Activated CD8-positive, alpha-beta T cell treated with anti-CD3 and anti-CD28 coated beads, Interleukin-2, amount 10 ng/mL, durations not matched to agents 7 days and 5 days (primary cell): ENCODE data around the gene CHAD. TPM values are rescaled to one million over a fixed set of nuclear protein-coding genes. Genes with fewer than 3 reads are reported as not detected.
"Not testable (repeated sequence)": the region's sequence is repeated elsewhere in the genome, so short reads cannot be mapped to it uniquely, and the experiment has no call there.

Experiments used
- ATAC-seq: fragments of 150-1000 bp; cut with Tn5 transposase; one replicate; pipeline ENCODE4 v1.10.0; 2021; ENCODE audit warnings: moderate library complexity
- CTCF ChIA-PET: fragments of 350-600 bp; sonication (Branson Sonifier 250); formaldehyde crosslinking; loops from one replicate; lab custom pipeline; 2021; ENCODE audit warnings: antibody characterized with exemption; lab: Charles Lee
- POLR2A ChIA-PET: fragments of 350-600 bp; sonication (Branson Sonifier 250); formaldehyde crosslinking; loops from one replicate; lab custom pipeline; 2021; ENCODE audit warnings: antibody characterized with exemption; lab: Charles Lee
- DNase-seq: peaks from one replicate; pipeline ENCODE4 v3.0.0-alpha.2; 2020
- H3K27ac Mint-ChIP-seq: one replicate; pipeline ENCODE4 v1.8.0; 2021; ENCODE audit warnings: mild to moderate bottlenecking, mixed read lengths
- H3K27me3 Mint-ChIP-seq: one replicate; pipeline ENCODE4 v1.8.0; 2021; ENCODE audit warnings: low read depth, mixed read lengths
- H3K36me3 Mint-ChIP-seq: one replicate; pipeline ENCODE4 v1.8.0; 2021; ENCODE audit warnings: low read depth, mixed read lengths
- H3K4me1 Mint-ChIP-seq: one replicate; pipeline ENCODE4 v1.8.0; 2021; ENCODE audit warnings: low read depth, mixed read lengths
- H3K4me3 Mint-ChIP-seq: one replicate; pipeline ENCODE4 v1.8.0; 2021; ENCODE audit warnings: mild to moderate bottlenecking, mixed read lengths
- H3K9me3 Mint-ChIP-seq: one replicate; pipeline ENCODE4 v1.8.0; 2022; ENCODE audit warnings: mixed read lengths; ENCODE audit not compliant: insufficient read depth
- total RNA-seq, 2 experiments: library from RNA; stranded (reverse); gene quantifications; one replicate each; pipeline ENCODE4 v1.2.3, GENCODE V29; 2021

CHAD gene
- total RNA-seq, 2 experiments from 2014 or later, result not detected

- peaks cover 18% of the 10 kb centered on the region for H3K4me1 Mint-ChIP-seq
- ChIA-PET POLR2A (interaction anchor here (0.7 to 1.3 kb wide), 6 partner anchors 10 to 120 kb away, joined by 3 to 4 read pairs (median 3); partner anchors contain the start of genes EME1 and MRPL27), CTCF (interaction anchor here (0.7 to 2.5 kb wide), 30 partner anchors 9 to 279 kb away, joined by 3 to 34 read pairs (median 4); partner anchors contain the start of genes ACSF2, LRRC59 and SPATA20)
- peak overlapping the region; percentile 83 for H3K4me3 Mint-ChIP-seq
- no peaks in the 10 kb centered on the region for H3K9me3 Mint-ChIP-seq
- ATAC-seq, result peak; percentile 57
- peaks cover 3% of the 10 kb centered on the region for H3K27me3 Mint-ChIP-seq
- peak; percentile 78 for DNase-seq
- peak overlapping the region; percentile 61 for H3K27ac Mint-ChIP-seq
- peaks cover 13% of the 10 kb centered on the region for H3K36me3 Mint-ChIP-seq
Observed at GRCh38 chr17:50479522-50480141, 11.0 kb upstream of the CHAD start.

GRCh38 chr17:50478391-50479381 lies 10.0 kb upstream of the CHAD start, which contains the start of gene RSAD1:
Gene RSAD1 (plus strand): TSS chr17:50478860. CDS start chr17:50478885, 25 bp downstream.
- Mint-ChIP-seq H3K4me1 (peaks cover 18% of the 10 kb centered on the region), H3K27me3 (peaks cover 3% of the 10 kb centered on the region), H3K9me3 (no peaks in the 10 kb centered on the region), H3K4me3 (peak within 1 kb of the TSS; percentile 83), H3K27ac (peak within 1 kb of the TSS; percentile 87), H3K36me3 (peaks cover 9% of the 10 kb centered on the region)
- peak; percentile 96 for ATAC-seq
- CTCF ChIA-PET, result interaction anchor here (0.6 to 2.5 kb wide), 38 partner anchors 8 to 279 kb away, joined by 3 to 34 read pairs (median 3); partner anchors contain the start of genes ACSF2, LRRC59 and SPATA20
- POLR2A ChIA-PET, result interaction anchor here (0.7 to 1.3 kb wide), 8 partner anchors 11 to 119 kb away, joined by 3 to 4 read pairs (median 3); partner anchors contain the start of genes EME1, LRRC59 and MRPL27
- DNase-seq, result peak; percentile 90

- ATAC-seq, result no peak
- no peaks in the 10 kb centered on the region for H3K9me3 Mint-ChIP-seq
Observed at GRCh38 chr17:50477976-50478375, 9.3 kb upstream of the CHAD start.

GRCh38 chr17:50476545-50477315 lies 8.1 kb upstream of the CHAD start:
- H3K4me3 Mint-ChIP-seq, result no peak overlapping the region

More at GRCh38 chr17:50477976-50478375, 9.3 kb upstream of the CHAD start:
- no peak for DNase-seq
- ChIA-PET POLR2A (interaction anchor here (1.0 to 1.1 kb wide), 2 partner anchors 81 kb away, joined by 3 to 4 read pairs; partner anchors contain the start of gene LRRC59), CTCF (interaction anchor here (0.6 to 2.5 kb wide), 17 partner anchors 27 to 216 kb away, joined by 3 to 34 read pairs (median 3); partner anchors contain the start of genes ACSF2 and LRRC59)
- H3K4me3 Mint-ChIP-seq, result peak overlapping the region; percentile 75
- H3K27me3 Mint-ChIP-seq, result peaks cover 3% of the 10 kb centered on the region
- peak overlapping the region; percentile 87 for H3K27ac Mint-ChIP-seq
- H3K36me3 Mint-ChIP-seq, result peaks cover 9% of the 10 kb centered on the region
- H3K4me1 Mint-ChIP-seq, result peaks cover 18% of the 10 kb centered on the region

GRCh38 chr17:50475775-50476544 lies 7.3 kb upstream of the CHAD start:
- H3K4me3 Mint-ChIP-seq, DNase-seq, ATAC-seq, H3K36me3 Mint-ChIP-seq, H3K27ac Mint-ChIP-seq, H3K27me3 Mint-ChIP-seq, H3K9me3 Mint-ChIP-seq: not testable (repeated sequence)
- peaks cover 24% of the 10 kb centered on the region for H3K4me1 Mint-ChIP-seq
- POLR2A ChIA-PET, result interaction anchor here (0.7 to 1.1 kb wide), 2 partner anchors 50 to 103 kb away, joined by 3 to 5 read pairs; partner anchors contain the start of genes ACSF2, EME1 and MRPL27
- CTCF ChIA-PET, result interaction anchor here (1.0 to 1.3 kb wide), 2 partner anchors 78 to 150 kb away, joined by 3 to 6 read pairs; partner anchors contain the start of gene LRRC59

More at GRCh38 chr17:50476545-50477315, 8.1 kb upstream of the CHAD start:
- ChIA-PET CTCF (interaction anchor here (0.9 to 1.3 kb wide), 3 partner anchors 79 to 150 kb away, joined by 3 to 6 read pairs (median 3); partner anchors contain the start of gene LRRC59), POLR2A (interaction anchor here (0.7 to 1.1 kb wide), 2 partner anchors 79 to 104 kb away, joined by 3 to 5 read pairs; partner anchors contain the start of genes EME1, LRRC59 and MRPL27)
- H3K27ac Mint-ChIP-seq, result no peak overlapping the region
- peaks cover 3% of the 10 kb centered on the region for H3K27me3 Mint-ChIP-seq
- H3K9me3 Mint-ChIP-seq, result no peaks in the 10 kb centered on the region
- peaks cover 7% of the 10 kb centered on the region for H3K36me3 Mint-ChIP-seq
- DNase-seq (no peak), ATAC-seq (no peak)
- peaks cover 17% of the 10 kb centered on the region for H3K4me1 Mint-ChIP-seq

- POLR2A ChIA-PET, result interaction anchor here (1.1 kb wide), 1 partner anchor 49 kb away, joined by 3 read pairs; the partner anchor contains the start of gene ACSF2
- H3K4me3 Mint-ChIP-seq, result no peak overlapping the region
- peaks cover 3% of the 10 kb centered on the region for H3K27me3 Mint-ChIP-seq
- DNase-seq (no peak), ATAC-seq (no peak)
- no peak overlapping the region for H3K27ac Mint-ChIP-seq
- H3K9me3 Mint-ChIP-seq, result no peaks in the 10 kb centered on the region
- CTCF ChIA-PET, result interaction anchor here (2.9 kb wide), 1 partner anchor 77 kb away, joined by 11 read pairs; the partner anchor contains the start of gene LRRC59
- H3K36me3 Mint-ChIP-seq, result peaks cover 7% of the 10 kb centered on the region
- peaks cover 28% of the 10 kb centered on the region for H3K4me1 Mint-ChIP-seq
Observed at GRCh38 chr17:50475362-50475761, 6.7 kb upstream of the CHAD start.

- Mint-ChIP-seq H3K27ac (no peak overlapping the region), H3K4me1 (peaks cover 19% of the 10 kb centered on the region), H3K9me3 (no peaks in the 10 kb centered on the region), H3K27me3 (peaks cover 4% of the 10 kb centered on the region), H3K4me3 (no peak overlapping the region), H3K36me3 (peaks cover 7% of the 10 kb centered on the region)
- CTCF ChIA-PET, result interaction anchor here (2.9 kb wide), 1 partner anchor 77 kb away, joined by 11 read pairs; the partner anchor contains the start of gene LRRC59
- POLR2A ChIA-PET, result interaction anchor here (1.1 kb wide), 1 partner anchor 48 kb away, joined by 3 read pairs; the partner anchor contains the start of gene ACSF2
- ATAC-seq (no peak), DNase-seq (no peak)
Observed at GRCh38 chr17:50474523-50474922, 5.8 kb upstream of the CHAD start.

- ATAC-seq (no peak), DNase-seq (no peak)
- Mint-ChIP-seq H3K4me1 (peaks cover 18% of the 10 kb centered on the region), H3K9me3 (no peaks in the 10 kb centered on the region), H3K27ac (no peak overlapping the region), H3K4me3 (no peak overlapping the region), H3K27me3 (peaks cover 6% of the 10 kb centered on the region), H3K36me3 (peaks cover 7% of the 10 kb centered on the region)
- ChIA-PET POLR2A (no interaction called here), CTCF (interaction anchor here (0.6 to 2.9 kb wide), 2 partner anchors 9 to 76 kb away, joined by 3 to 11 read pairs; partner anchors contain the start of gene LRRC59)
Observed at GRCh38 chr17:50473901-50474300, 5.2 kb upstream of the CHAD start.

GRCh38 chr17:50472761-50473161 lies 4.1 kb upstream of the CHAD start:
- Mint-ChIP-seq H3K27me3 (peaks cover 13% of the 10 kb centered on the region), H3K4me1 (peaks cover 15% of the 10 kb centered on the region)
- H3K36me3 Mint-ChIP-seq, DNase-seq, H3K4me3 Mint-ChIP-seq, ATAC-seq, H3K27ac Mint-ChIP-seq, H3K9me3 Mint-ChIP-seq, POLR2A ChIA-PET: not testable (repeated sequence)
- CTCF ChIA-PET, result interaction anchor here (2.9 kb wide), 1 partner anchor 75 kb away, joined by 11 read pairs; the partner anchor contains the start of gene LRRC59
